ENCODE measurements around the gene ABTB2.
"Not testable (repeated sequence)": the region's sequence is repeated elsewhere in the genome, so short reads cannot be mapped to it uniquely, and the experiment has no call there.

ABTB2 gene

DNA sequence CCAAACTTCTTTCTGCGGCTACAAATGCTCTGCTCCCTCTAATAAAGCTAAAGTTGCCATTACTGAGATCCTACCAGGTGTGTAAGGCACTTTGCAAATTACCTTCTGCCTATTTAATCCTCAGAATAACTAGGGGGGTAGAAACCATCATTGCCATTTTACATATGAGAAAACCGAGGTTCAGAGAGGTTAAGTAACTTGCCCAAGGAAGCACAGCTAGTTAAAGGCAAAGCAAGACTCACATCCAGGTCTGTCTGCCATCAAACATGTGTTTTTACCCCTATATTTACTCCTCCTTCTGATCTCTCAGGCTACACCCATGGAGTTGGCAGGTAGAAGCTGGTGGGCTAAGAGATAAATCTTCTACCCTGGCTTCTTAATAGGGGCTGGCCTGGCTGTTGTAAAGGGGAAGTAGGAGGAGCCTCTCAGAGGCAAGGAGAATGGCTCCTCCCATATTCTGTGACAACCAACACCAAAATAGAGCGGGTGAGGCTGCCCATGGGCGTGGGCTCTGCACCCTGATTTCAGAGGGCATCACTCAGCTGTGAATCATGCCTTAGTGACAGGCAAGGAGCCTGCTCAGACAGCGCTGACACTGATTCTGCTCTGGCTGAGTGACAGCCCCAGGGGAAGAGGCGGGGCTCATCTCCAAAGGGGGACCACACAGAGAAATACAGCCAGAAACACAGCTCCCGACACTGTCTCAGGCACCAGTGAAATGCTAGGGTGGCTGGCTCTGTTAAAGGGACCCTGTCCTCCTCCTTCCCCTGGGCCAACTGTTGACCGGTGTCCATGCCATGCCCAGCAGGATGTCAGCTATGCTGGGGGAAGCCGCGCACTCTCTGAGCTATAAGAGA is 106.8 kb downstream of the ABTB2 start:
- H3K9ac ChIP-seq (ENCODE audit: low read depth in 1 of 2, low read length in 2 of 2) = no peak overlapping the region
- no peaks in the 10 kb centered on the region for H3K36me3 ChIP-seq (ENCODE audit: control insufficient read depth in 1 of 2, insufficient read depth in 2 of 2, low read length in 2 of 2)
- peaks cover 3 to 23% of the 10 kb centered on the region in 2 donors for H3K4me1 ChIP-seq (ENCODE audit: control insufficient read depth in 1 of 2, insufficient read depth in 2 of 2, low read length in 2 of 2)
- no peak overlapping the region for H3K27ac ChIP-seq (ENCODE audit: low read depth, low read length)
- H3K4me3 ChIP-seq (ENCODE audit: low read depth in 1 of 2, low read length in 2 of 2) = peak overlapping the region in 1 of 2 donors; percentile 50
- H3K9me3 ChIP-seq (ENCODE audit: control insufficient read depth in 1 of 2, low read length in 2 of 2) = no peaks in the 10 kb centered on the region
- no peaks in the 10 kb centered on the region for H3K27me3 ChIP-seq (ENCODE audit: control insufficient read depth in 1 of 2, insufficient read depth in 2 of 2, low read length in 2 of 2)

DNA sequence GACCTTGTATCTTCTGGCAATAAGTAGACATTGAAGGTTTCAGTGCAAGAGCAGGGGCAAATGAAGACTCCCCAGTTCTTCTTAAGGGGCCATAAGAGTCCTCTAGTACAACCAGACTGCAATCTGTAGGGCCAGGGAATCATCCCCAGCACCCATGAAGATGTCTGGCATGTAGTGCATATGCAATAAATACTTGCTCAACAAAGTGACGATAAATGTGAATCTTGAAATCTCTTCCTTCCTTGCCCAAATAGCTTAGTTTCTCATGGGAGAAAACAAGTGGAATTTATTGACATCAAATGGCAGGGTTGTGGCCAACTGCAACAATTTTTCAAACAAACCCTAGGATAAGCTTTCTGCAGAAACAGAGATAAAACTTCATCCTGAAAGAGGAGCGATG is 107.6 kb downstream of the ABTB2 start:
- peaks cover 9 to 30% of the 10 kb centered on the region in 2 donors for H3K4me1 ChIP-seq (ENCODE audit: control insufficient read depth in 1 of 2, insufficient read depth in 2 of 2, low read length in 2 of 2)
- no peak overlapping the region for H3K27ac ChIP-seq (ENCODE audit: low read depth, low read length)
- H3K36me3 ChIP-seq (ENCODE audit: control insufficient read depth in 1 of 2, insufficient read depth in 2 of 2, low read length in 2 of 2) = no peaks in the 10 kb centered on the region
- no peak overlapping the region for H3K9ac ChIP-seq (ENCODE audit: low read depth in 1 of 2, low read length in 2 of 2)
- H3K9me3 ChIP-seq (ENCODE audit: control insufficient read depth in 1 of 2, low read length in 2 of 2) = no peaks in the 10 kb centered on the region
- no peak overlapping the region for H3K4me3 ChIP-seq (ENCODE audit: low read depth in 1 of 2, low read length in 2 of 2)
- no peaks in the 10 kb centered on the region for H3K27me3 ChIP-seq (ENCODE audit: control insufficient read depth in 1 of 2, insufficient read depth in 2 of 2, low read length in 2 of 2)

DNA sequence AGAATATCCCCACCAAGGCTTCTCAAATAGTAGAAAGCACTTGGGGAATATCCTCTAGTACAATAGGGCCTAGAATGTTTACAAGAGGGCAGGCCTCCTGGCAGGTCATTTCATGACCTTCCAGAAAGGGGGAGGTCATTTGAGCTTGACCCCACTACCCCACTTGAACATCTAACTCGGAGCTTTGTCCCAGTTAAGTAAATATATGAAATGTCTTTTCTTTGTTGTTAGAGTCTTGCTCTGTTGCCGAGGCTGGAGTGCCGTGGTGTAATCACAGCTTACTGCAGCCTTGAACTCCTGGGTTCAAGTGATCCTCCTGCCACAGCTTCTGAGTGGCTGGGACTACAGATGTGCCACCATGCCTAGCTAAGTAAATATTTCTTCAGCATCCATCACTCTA is 108.4 kb downstream of the ABTB2 start:
- H3K9ac ChIP-seq (ENCODE audit: low read depth in 1 of 2, low read length in 2 of 2) = no peak overlapping the region
- H3K9me3 ChIP-seq (ENCODE audit: control insufficient read depth in 1 of 2, low read length in 2 of 2) = no peaks in the 10 kb centered on the region
- no peak overlapping the region for H3K27ac ChIP-seq (ENCODE audit: low read depth, low read length)
- H3K4me3 ChIP-seq (ENCODE audit: low read depth in 1 of 2, low read length in 2 of 2) = no peak overlapping the region
- no peaks in the 10 kb centered on the region for H3K36me3 ChIP-seq (ENCODE audit: control insufficient read depth in 1 of 2, insufficient read depth in 2 of 2, low read length in 2 of 2)
- H3K4me1 ChIP-seq (ENCODE audit: control insufficient read depth in 1 of 2, insufficient read depth in 2 of 2, low read length in 2 of 2) = peaks cover 17 to 38% of the 10 kb centered on the region in 2 donors
- H3K27me3 ChIP-seq (ENCODE audit: control insufficient read depth in 1 of 2, insufficient read depth in 2 of 2, low read length in 2 of 2) = no peaks in the 10 kb centered on the region

DNA sequence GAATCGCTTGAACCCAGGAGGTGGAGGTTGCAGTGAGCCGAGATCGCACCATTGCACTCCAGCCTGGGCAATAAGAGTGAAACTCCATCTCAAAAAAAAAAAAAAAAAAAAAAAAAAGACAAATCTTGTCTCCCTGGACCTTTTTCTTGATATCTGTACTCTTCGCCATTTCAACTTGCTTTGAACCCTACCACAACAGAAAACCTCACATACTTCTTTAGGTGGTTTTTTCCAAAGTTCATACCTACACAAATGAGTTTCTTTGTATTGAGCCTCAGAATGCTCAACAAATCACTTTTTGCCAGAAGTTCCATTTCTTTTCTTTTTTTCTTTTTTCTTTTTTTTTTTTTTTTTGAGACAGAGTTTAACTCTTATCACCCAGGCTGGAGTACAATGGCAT is 111.3 kb downstream of the ABTB2 start:
- H3K27me3 ChIP-seq (ENCODE audit: control insufficient read depth in 1 of 2, insufficient read depth in 2 of 2, low read length in 2 of 2); H3K36me3 ChIP-seq (ENCODE audit: control insufficient read depth in 1 of 2, insufficient read depth in 2 of 2, low read length in 2 of 2); H3K4me3 ChIP-seq (ENCODE audit: low read depth in 1 of 2, low read length in 2 of 2); H3K27ac ChIP-seq (ENCODE audit: low read depth, low read length); H3K9ac ChIP-seq (ENCODE audit: low read depth in 1 of 2, low read length in 2 of 2); H3K9me3 ChIP-seq (ENCODE audit: control insufficient read depth in 1 of 2, low read length in 2 of 2): not testable (repeated sequence)
- H3K4me1 ChIP-seq (ENCODE audit: control insufficient read depth in 1 of 2, insufficient read depth in 2 of 2, low read length in 2 of 2) = peaks cover 44 to 66% of the 10 kb centered on the region in 2 donors

DNA sequence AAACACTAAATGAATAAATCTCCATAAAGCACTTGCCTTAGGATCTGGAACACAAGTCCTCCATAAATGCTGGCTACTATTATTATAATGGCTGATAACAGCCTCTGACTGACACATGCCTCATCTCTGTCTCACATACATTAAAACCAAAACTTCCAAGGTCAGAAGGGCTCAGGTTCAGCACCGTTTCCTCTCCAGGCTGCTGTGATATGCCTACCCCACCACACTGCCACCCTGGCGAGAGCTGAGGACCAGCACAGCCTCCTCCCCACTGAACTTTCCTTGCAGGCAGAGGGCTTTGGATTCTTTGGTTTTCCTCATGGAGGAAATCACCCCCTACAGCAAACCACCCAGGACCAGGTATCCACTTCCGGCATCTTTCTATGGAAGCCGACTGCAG is 112.8 kb downstream of the ABTB2 start:
- Histone ChIP-seq H3K4me3 (ENCODE audit: low read depth in 1 of 2, low read length in 2 of 2) (no peak overlapping the region), H3K36me3 (ENCODE audit: control insufficient read depth in 1 of 2, insufficient read depth in 2 of 2, low read length in 2 of 2) (no peaks in the 10 kb centered on the region), H3K27me3 (ENCODE audit: control insufficient read depth in 1 of 2, insufficient read depth in 2 of 2, low read length in 2 of 2) (no peaks in the 10 kb centered on the region), H3K4me1 (ENCODE audit: control insufficient read depth in 1 of 2, insufficient read depth in 2 of 2, low read length in 2 of 2) (peaks cover 45 to 60% of the 10 kb centered on the region in 2 donors), H3K9me3 (ENCODE audit: control insufficient read depth in 1 of 2, low read length in 2 of 2) (no peaks in the 10 kb centered on the region), H3K9ac (ENCODE audit: low read depth in 1 of 2, low read length in 2 of 2) (peak overlapping the region in 1 of 2 donors; percentile 4), H3K27ac (ENCODE audit: low read depth, low read length) (no peak overlapping the region)

DNA sequence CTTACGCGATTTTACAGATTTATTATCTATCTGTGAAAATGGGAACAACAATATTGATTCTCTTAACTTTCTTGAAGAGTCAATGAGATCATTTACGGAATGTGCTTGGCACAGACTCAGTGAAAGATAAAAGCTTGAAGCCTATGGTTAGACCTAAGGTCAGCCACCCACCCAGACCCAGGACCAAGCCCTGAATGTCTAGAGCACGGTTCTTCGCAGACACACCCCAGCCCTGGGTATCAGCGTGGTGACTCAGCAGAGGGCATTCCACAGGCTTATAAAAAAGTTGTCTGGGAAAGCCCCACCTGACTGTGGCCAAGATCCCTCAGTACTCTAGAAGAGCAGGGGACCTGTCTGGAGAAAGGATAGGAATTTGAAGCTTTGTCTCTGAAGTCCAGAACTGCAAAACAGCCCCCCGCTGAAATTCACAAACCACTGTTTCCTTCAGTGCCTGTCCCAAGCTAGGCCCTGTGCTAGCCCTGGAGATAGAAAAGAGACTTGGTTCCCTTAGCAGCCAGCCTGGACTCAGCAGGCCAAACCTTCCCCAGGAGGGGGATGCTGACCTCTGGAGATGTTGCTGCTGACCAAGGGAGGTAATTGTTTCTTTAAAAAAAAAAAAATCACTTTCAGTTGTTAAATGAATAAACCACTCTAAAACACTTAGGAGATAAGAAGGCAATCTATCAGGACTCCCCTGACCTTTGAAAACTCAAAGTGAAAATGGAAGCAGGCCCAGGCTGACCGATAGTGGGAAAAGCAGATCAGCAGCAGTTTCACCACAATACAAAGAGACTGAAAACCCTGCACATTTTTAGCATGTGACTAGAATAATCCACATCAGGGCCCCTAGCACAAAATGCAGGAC is 114.0 kb downstream of the ABTB2 start:
- H3K36me3 ChIP-seq (ENCODE audit: control insufficient read depth in 1 of 2, insufficient read depth in 2 of 2, low read length in 2 of 2) = no peaks in the 10 kb centered on the region
- no peaks in the 10 kb centered on the region for H3K9me3 ChIP-seq (ENCODE audit: control insufficient read depth in 1 of 2, low read length in 2 of 2)
- H3K9ac ChIP-seq (ENCODE audit: low read depth in 1 of 2, low read length in 2 of 2) = peak overlapping the region in 1 of 2 donors; percentile 63
- peak overlapping the region; percentile 41 for H3K27ac ChIP-seq (ENCODE audit: low read depth, low read length)
- H3K4me3 ChIP-seq (ENCODE audit: low read depth in 1 of 2, low read length in 2 of 2) = peak overlapping the region; percentile 45 to 48
- no peaks in the 10 kb centered on the region for H3K27me3 ChIP-seq (ENCODE audit: control insufficient read depth in 1 of 2, insufficient read depth in 2 of 2, low read length in 2 of 2)
- peaks cover 42 to 53% of the 10 kb centered on the region in 2 donors for H3K4me1 ChIP-seq (ENCODE audit: control insufficient read depth in 1 of 2, insufficient read depth in 2 of 2, low read length in 2 of 2)

DNA sequence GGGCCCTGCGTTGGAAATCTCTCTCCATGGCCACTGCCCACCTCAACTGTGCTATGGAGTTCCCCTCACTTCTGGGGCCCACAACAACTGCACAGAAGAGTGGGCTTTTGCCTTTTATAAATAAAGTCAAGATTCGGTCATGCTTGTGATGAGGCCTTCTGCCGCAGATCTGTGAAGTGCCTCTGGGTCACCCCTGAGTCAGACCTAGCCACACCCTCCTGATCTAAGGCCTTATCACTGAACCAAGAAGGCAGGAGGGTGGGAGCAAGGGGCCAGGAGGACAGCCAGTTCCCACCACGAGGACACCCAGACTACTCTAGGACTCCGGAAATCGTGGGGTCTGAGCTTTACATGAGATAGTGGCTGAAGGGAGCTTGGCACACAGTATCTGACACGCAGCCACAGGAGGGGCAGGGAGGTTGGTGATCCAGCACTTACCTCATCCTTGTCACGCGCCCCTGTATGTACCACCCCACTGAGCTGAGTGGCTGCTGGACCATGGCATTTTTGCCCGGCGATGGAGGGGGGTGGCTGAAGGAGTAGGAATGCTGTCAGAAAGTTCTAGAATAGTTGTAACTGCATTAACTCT is 115.7 kb downstream of the ABTB2 start:
- Histone ChIP-seq H3K27me3 (ENCODE audit: control insufficient read depth in 1 of 2, insufficient read depth in 2 of 2, low read length in 2 of 2) (no peaks in the 10 kb centered on the region), H3K4me1 (ENCODE audit: control insufficient read depth in 1 of 2, insufficient read depth in 2 of 2, low read length in 2 of 2) (peaks cover 42 to 49% of the 10 kb centered on the region in 2 donors), H3K9me3 (ENCODE audit: control insufficient read depth in 1 of 2, low read length in 2 of 2) (no peaks in the 10 kb centered on the region), H3K27ac (ENCODE audit: low read depth, low read length) (no peak overlapping the region), H3K36me3 (ENCODE audit: control insufficient read depth in 1 of 2, insufficient read depth in 2 of 2, low read length in 2 of 2) (no peaks in the 10 kb centered on the region), H3K9ac (ENCODE audit: low read depth in 1 of 2, low read length in 2 of 2) (peak overlapping the region in 1 of 2 donors; percentile 41), H3K4me3 (ENCODE audit: low read depth in 1 of 2, low read length in 2 of 2) (peak overlapping the region in 1 of 2 donors; percentile 26)

DNA sequence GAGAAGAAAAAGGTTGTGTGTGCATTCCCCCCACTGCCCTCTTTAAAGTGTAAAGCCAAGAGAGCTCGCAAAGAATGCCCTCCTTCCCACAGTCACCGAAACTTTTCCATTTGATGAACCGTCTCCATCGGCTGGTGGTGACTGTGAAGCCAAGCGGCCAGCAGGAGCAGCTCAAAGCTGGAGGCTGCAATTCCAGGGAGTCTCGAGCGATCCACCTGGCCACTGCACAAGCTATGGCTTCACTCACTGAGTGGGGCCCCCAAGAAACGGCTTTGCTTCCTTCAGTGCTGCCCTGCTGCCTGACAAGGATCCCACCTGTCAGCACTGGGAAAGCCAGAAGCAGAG is 117.7 kb downstream of the ABTB2 start:
- no peaks in the 10 kb centered on the region for H3K27me3 ChIP-seq (ENCODE audit: control insufficient read depth in 1 of 2, insufficient read depth in 2 of 2, low read length in 2 of 2)
- H3K9me3 ChIP-seq (ENCODE audit: control insufficient read depth in 1 of 2, low read length in 2 of 2) = no peaks in the 10 kb centered on the region
- peaks cover 41 to 45% of the 10 kb centered on the region in 2 donors for H3K4me1 ChIP-seq (ENCODE audit: control insufficient read depth in 1 of 2, insufficient read depth in 2 of 2, low read length in 2 of 2)

DNA sequence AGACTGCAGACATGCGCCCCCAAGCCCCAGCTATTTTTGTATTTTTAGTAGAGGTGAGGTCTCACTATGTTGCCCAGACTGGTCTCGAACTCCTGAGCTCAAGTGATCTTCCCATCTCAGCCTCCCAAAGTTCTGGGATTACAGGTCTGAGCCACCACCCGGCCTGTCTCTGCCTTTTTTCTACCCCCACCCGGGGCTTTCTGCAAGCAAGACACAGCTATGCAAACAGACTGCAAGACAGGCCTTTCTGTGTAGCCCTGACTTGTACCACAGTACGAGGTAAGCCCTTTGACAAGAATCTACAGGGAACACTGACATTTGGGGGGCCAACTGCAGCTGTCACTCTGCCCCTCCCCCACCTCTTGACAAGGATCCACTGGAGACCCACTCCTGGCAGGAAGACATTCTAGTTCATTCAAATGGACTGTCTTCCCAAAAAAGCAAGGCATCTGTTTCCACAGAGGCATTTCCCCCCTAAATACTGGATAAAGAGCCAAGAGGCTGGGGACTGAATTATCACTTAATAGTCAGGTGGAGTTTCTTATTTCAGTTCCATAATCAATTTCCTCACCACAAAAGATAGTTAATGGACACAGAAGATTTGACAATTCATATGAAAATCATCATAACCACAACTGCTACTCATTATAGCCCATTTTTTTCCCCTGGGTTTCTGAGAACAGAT is 118.2 kb downstream of the ABTB2 start:
- Histone ChIP-seq H3K27me3 (ENCODE audit: control insufficient read depth in 1 of 2, insufficient read depth in 2 of 2, low read length in 2 of 2) (no peaks in the 10 kb centered on the region), H3K9me3 (ENCODE audit: control insufficient read depth in 1 of 2, low read length in 2 of 2) (no peaks in the 10 kb centered on the region), H3K9ac (ENCODE audit: low read depth in 1 of 2, low read length in 2 of 2) (no peak overlapping the region), H3K27ac (ENCODE audit: low read depth, low read length) (no peak overlapping the region), H3K4me3 (ENCODE audit: low read depth in 1 of 2, low read length in 2 of 2) (no peak overlapping the region), H3K4me1 (ENCODE audit: control insufficient read depth in 1 of 2, insufficient read depth in 2 of 2, low read length in 2 of 2) (peaks cover 38 to 43% of the 10 kb centered on the region in 2 donors), H3K36me3 (ENCODE audit: control insufficient read depth in 1 of 2, insufficient read depth in 2 of 2, low read length in 2 of 2) (no peaks in the 10 kb centered on the region)

More for the DNA sequence above, 117.7 kb downstream of the ABTB2 start:
- Histone ChIP-seq H3K27ac (ENCODE audit: low read depth, low read length) (no peak overlapping the region), H3K36me3 (ENCODE audit: control insufficient read depth in 1 of 2, insufficient read depth in 2 of 2, low read length in 2 of 2) (no peaks in the 10 kb centered on the region), H3K9ac (ENCODE audit: low read depth in 1 of 2, low read length in 2 of 2) (no peak overlapping the region), H3K4me3 (ENCODE audit: low read depth in 1 of 2, low read length in 2 of 2) (no peak overlapping the region)
